Activated CD4-positive, alpha-beta T cell treated with anti-CD3 and anti-CD28 coated beads, Interleukin-2, amount 10 ng/mL, durations not matched to agents 7 days and 5 days (primary cell): ENCODE measurements around the gene GPR35. TPM values are rescaled to one million over a fixed set of nuclear protein-coding genes. Genes with fewer than 3 reads are reported as not detected.

Source experiments
- CTCF ChIA-PET: fragments of 350-600 bp; sonication (Branson Sonifier 250); formaldehyde crosslinking; loops from one replicate; lab custom pipeline; 2021; ENCODE audit warnings: antibody characterized with exemption; lab: Charles Lee
- POLR2A ChIA-PET: fragments of 350-600 bp; sonication (Branson Sonifier 250); formaldehyde crosslinking; loops from one replicate; lab custom pipeline; 2021; ENCODE audit warnings: antibody characterized with exemption; lab: Charles Lee
- DNase-seq: peaks from one replicate; pipeline ENCODE4 v3.0.0-alpha.2; 2020
- H3K27ac Mint-ChIP-seq: one replicate; pipeline ENCODE4 v1.8.0; 2021; ENCODE audit warnings: mild to moderate bottlenecking, moderate library complexity, mixed read lengths
- H3K27me3 Mint-ChIP-seq: one replicate; pipeline ENCODE4 v1.8.0; 2021; ENCODE audit warnings: mixed read lengths
- H3K36me3 Mint-ChIP-seq: one replicate; pipeline ENCODE4 v1.8.0; 2021; ENCODE audit warnings: low read depth, mixed read lengths
- H3K4me1 Mint-ChIP-seq: one replicate; pipeline ENCODE4 v1.8.0; 2021; ENCODE audit warnings: mixed read lengths
- H3K4me3 Mint-ChIP-seq: one replicate; pipeline ENCODE4 v1.8.0; 2021; ENCODE audit warnings: mild to moderate bottlenecking, moderate library complexity, mixed read lengths
- H3K9me3 Mint-ChIP-seq: one replicate; pipeline ENCODE4 v1.8.0; 2021; ENCODE audit warnings: mixed read lengths
- total RNA-seq, 2 experiments: library from RNA; stranded (reverse); gene quantifications; one replicate each; pipeline ENCODE4 v1.2.3, GENCODE V29; 2021

GPR35 gene
- total RNA-seq, 2 experiments from 2014 or later, result 4.1 to 5.1 TPM

DNA sequence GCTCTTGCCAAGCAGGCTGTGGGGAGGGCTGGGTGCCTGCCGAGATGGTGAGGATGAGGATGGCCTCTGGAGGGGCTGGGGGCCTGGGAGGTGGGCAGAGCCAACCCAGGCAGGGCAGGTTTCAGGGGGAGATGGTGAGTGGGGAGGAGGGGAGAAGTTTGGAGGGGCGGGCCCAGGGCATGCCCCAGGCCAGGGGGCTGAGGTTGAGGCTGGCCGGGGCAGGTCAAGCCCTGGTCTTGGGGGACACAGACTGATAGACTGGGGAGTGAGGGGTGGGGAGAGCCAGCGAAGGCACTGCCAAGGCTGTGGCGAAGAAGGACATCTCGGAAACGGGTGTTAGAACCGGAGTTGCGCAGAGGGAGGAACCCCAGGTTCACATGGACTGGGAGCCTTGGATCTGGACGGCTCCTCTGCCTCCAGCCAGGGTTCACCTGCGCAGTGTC is 26.1 kb upstream of the GPR35 start:
- POLR2A ChIA-PET, result no interaction called here
- no peak for DNase-seq
- CTCF ChIA-PET, result interaction anchor here (0.5 kb wide), 1 partner anchor 13 kb away, joined by 3 read pairs; no protein-coding TSS in a partner anchor
- Mint-ChIP-seq H3K4me1 (no peaks in the 10 kb centered on the region), H3K9me3 (no peaks in the 10 kb centered on the region), H3K4me3 (no peak overlapping the region), H3K27me3 (no peaks in the 10 kb centered on the region), H3K36me3 (peaks cover 2% of the 10 kb centered on the region), H3K27ac (no peak overlapping the region)

DNA sequence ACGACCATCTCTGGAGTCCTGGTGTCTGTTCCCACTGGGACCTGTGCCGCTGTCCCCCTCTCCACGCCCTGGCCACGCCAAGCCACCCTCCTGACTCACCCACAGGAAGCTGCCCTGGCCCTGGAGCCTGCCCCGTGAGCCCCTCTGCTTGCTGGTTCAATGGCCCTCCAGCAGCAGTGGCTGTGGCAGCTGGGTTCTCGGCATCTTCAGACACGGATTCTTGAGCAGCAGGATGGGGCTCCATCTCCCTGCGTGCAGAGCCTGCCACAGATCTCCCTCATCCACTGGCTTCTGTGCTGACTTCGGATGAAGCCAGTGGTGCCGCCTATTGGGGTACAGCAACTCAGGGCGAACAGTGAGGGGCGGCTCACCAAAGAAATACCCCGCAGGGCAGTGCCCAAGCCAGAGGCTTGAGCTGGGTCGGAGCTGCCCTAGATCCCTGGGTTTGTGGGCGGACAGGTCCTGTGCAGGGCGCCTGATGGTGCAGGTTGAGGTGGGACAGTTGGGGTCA is 24.8 kb upstream of the GPR35 start:
- no peaks in the 10 kb centered on the region for H3K27me3 Mint-ChIP-seq
- H3K4me1 Mint-ChIP-seq, result no peaks in the 10 kb centered on the region
- peaks cover 2% of the 10 kb centered on the region for H3K36me3 Mint-ChIP-seq
- no peak overlapping the region for H3K27ac Mint-ChIP-seq
- no peak for DNase-seq
- POLR2A ChIA-PET, result no interaction called here
- H3K9me3 Mint-ChIP-seq, result no peaks in the 10 kb centered on the region
- no peak overlapping the region for H3K4me3 Mint-ChIP-seq
- CTCF ChIA-PET, result no interaction called here

DNA sequence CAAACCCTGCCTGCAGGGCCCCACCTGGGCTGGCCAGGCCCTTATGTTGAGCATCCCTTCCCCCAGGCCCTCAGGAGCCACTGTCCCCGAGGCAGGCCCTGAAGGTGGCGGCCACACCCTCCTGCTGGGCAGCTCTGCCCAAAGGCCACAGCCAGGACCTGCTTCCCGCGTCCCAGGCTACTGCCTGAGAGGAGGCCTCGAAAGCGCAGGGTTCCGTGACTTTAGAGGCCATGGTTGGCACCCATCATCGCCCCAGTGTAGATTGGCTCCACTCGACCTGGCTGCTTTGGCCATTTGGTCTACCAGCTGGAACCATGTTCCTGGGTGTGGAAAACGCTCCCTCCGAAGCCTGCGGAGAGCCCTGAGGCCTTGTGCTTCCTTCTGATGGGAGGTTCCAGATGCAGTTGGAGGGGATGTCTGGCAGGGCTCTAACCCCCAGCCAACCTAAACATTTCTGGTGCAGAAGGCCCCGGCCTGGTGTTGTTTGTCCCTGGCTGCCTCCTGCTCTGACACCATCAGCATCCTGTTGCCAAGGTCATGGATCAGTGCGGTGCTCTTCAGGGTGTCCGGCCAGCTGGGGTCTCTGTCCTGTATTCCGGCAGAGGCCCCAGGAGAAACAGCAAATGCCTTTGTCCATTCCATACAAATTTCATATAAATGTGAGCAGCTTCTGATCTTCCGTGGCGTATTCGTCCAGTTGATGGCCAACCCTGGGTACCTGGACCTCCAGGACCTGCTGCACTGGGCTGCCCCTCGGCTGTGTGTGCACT is 24.0 kb upstream of the GPR35 start:
- Mint-ChIP-seq H3K4me3 (no peak overlapping the region), H3K9me3 (no peaks in the 10 kb centered on the region), H3K36me3 (peaks cover 2% of the 10 kb centered on the region), H3K27me3 (no peaks in the 10 kb centered on the region), H3K27ac (no peak overlapping the region), H3K4me1 (no peaks in the 10 kb centered on the region)
- ChIA-PET POLR2A (no interaction called here), CTCF (interaction anchor here (1.5 kb wide), 1 partner anchor 32 kb away, joined by 3 read pairs; no protein-coding TSS in a partner anchor)
- no peak for DNase-seq

DNA sequence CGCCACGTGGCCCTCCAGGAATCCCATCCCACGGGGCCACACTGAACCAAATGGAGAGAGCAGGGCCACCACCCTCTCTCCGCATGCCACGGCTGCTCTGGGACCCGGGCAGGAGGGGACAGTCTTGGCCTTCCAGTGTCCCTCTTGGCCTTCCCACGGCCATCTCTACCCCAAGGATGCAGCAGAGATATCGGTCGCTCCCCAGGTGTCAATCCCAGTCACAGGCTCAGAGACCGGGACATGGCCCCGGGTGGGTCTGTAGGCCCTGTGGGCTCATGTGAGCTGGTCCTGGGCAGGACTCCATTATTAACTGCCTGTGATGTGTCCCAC is 23.5 kb upstream of the GPR35 start:
- Mint-ChIP-seq H3K4me1 (no peaks in the 10 kb centered on the region), H3K27ac (no peak overlapping the region), H3K4me3 (no peak overlapping the region), H3K27me3 (no peaks in the 10 kb centered on the region), H3K36me3 (peaks cover 2% of the 10 kb centered on the region), H3K9me3 (no peaks in the 10 kb centered on the region)
- POLR2A ChIA-PET, result no interaction called here
- CTCF ChIA-PET, result interaction anchor here (1.5 kb wide), 1 partner anchor 33 kb away, joined by 3 read pairs; no protein-coding TSS in a partner anchor
- no peak for DNase-seq

DNA sequence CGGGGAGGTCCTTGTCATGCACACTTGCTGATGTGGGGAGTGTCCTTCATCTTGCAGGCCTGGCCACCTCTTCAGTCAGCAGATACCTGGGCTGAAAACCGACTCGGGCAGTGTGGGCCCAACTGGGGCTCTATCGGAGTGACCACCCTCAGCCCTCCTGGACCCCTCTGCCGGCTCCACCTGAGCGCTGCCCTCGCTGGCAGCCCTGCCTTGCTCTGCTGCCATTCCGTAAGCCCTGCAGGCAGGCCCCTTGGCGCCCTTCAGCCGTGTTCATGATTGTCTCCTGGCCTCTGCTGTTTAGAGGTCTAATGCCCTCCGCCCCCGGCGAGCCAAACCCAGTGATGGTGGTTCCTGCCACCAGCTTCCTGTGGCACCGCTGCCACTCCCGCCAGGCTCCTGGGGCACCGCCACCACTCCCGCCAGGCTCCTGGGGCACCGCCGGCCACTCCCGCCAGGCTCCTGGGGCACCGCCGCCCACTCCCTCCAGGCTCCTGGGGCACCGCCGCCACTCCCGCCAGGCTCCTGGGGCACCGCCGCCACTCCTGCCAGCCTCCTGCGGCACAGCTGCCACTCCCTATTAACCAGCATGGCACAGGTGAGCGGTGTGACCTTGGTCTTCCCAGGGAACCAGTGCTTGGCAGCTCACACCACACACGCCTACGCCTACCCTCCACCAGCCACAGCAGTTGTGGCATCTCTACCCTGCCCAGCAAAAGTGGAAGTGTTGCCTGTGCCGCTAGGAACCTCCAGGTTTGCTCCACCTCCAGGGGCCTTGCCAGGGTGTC is 22.8 kb upstream of the GPR35 start:
- Mint-ChIP-seq H3K4me3 (no peak overlapping the region), H3K9me3 (no peaks in the 10 kb centered on the region), H3K27ac (no peak overlapping the region), H3K27me3 (no peaks in the 10 kb centered on the region), H3K36me3 (peaks cover 2% of the 10 kb centered on the region), H3K4me1 (no peaks in the 10 kb centered on the region)
- no peak for DNase-seq
- ChIA-PET POLR2A (no interaction called here), CTCF (interaction anchor here (1.1 to 1.5 kb wide), 2 partner anchors 15 to 34 kb away, joined by 3 to 4 read pairs; no protein-coding TSS in a partner anchor)

DNA sequence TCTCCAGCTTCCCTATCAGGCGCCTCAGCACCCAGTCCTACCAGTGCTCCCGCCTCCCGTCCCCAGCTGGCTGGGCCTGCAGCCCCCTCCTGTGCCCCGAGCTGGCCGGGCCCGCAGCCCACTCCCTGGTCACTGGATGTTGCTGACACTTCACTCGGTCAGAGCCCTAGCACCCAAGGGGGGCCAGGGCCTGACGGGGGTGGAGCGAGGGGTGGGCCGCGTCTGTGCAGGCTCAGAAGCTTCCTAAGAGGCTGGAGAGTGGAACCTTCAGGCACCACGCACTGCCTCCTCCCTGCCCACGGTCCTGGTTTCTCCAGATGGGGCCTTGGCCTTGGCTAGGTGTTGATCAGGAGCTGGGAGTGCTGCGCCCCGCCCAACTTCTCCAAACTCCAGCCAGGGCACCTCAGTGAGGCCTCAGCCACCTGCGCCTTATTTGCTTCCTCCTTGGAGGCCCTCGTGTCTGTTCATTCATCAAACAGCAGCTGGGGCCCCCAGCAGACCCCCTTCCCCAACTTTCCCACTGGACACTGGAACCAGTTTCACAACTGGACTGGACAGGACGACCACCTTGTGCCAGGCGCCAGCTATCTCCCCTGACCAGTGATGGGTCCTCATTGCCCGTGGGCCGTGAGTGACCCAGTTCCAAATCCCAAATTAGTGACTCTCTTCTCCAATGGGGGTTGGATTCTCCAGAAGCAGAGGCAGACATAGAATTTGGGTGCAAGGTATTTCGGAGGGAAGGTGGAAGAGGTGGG is 22.0 kb upstream of the GPR35 start:
- no peak for DNase-seq
- Mint-ChIP-seq H3K4me3 (no peak overlapping the region), H3K27me3 (no peaks in the 10 kb centered on the region), H3K36me3 (peaks cover 2% of the 10 kb centered on the region), H3K4me1 (no peaks in the 10 kb centered on the region), H3K9me3 (no peaks in the 10 kb centered on the region), H3K27ac (no peak overlapping the region)
- ChIA-PET POLR2A (no interaction called here), CTCF (interaction anchor here (0.8 to 1.5 kb wide), 3 partner anchors 14 to 34 kb away, joined by 3 to 4 read pairs (median 3); no protein-coding TSS in a partner anchor)

DNA sequence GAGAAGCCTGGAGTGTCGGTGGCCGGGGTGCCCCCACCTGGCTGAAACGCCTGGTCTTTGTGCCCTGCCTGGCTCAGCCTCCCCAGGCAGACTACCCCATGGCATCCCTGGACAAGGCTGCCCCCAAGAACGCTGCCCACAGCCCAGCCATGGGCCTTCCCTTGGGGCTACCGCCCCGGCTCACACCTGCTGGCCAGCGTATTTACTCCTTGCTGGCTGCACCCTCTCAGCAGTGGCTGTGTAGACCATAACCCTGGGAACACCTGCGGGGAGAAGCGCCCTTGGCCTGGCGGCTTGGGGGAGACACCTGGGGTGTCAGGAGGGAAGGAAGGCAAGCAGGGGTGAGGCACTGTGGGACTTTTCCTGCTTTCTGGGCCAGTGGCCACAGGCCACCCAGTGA is 21.4 kb upstream of the GPR35 start:
- no peak for DNase-seq
- Mint-ChIP-seq H3K36me3 (peaks cover 2% of the 10 kb centered on the region), H3K9me3 (no peaks in the 10 kb centered on the region), H3K27me3 (no peaks in the 10 kb centered on the region), H3K4me1 (no peaks in the 10 kb centered on the region), H3K27ac (no peak overlapping the region), H3K4me3 (no peak overlapping the region)
- POLR2A ChIA-PET, result no interaction called here
- CTCF ChIA-PET, result interaction anchor here (0.8 to 1.2 kb wide), 2 partner anchors 15 to 38 kb away, joined by 3 to 5 read pairs; no protein-coding TSS in a partner anchor

DNA sequence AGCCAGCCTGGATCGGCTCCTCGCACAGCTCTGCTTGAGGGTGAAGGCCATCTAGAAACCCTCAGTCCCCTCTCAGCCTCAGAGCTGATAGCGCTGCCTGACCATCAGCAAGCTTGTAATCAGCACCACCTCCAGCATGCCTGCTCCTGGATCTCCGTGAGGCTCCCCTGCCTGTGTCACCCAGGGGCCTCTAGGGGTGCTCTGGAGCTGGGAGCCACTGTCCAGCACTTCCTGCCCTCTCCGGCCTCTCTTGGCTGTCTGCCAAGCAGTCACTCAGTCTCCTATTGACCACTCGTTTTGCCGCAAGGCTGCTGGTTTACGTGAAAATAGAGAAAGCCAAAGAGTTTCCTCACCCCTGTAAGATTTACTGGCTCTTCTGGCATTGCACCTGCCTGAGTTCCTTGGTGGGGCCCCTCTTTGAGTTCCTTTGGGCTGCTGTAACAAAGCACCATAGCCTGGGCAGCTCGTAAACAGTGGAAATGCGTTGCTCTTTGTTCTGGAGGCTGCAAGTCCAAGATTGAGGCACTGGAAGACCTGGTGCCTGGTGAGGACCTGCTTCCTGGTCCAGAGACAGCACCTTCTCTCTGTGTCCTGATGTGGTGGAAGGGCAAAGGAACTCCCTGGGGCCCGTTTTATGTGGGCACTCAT is 20.9 kb upstream of the GPR35 start:
- CTCF ChIA-PET, result interaction anchor here (0.8 to 1.2 kb wide), 2 partner anchors 15 to 39 kb away, joined by 3 to 5 read pairs; no protein-coding TSS in a partner anchor

DNA sequence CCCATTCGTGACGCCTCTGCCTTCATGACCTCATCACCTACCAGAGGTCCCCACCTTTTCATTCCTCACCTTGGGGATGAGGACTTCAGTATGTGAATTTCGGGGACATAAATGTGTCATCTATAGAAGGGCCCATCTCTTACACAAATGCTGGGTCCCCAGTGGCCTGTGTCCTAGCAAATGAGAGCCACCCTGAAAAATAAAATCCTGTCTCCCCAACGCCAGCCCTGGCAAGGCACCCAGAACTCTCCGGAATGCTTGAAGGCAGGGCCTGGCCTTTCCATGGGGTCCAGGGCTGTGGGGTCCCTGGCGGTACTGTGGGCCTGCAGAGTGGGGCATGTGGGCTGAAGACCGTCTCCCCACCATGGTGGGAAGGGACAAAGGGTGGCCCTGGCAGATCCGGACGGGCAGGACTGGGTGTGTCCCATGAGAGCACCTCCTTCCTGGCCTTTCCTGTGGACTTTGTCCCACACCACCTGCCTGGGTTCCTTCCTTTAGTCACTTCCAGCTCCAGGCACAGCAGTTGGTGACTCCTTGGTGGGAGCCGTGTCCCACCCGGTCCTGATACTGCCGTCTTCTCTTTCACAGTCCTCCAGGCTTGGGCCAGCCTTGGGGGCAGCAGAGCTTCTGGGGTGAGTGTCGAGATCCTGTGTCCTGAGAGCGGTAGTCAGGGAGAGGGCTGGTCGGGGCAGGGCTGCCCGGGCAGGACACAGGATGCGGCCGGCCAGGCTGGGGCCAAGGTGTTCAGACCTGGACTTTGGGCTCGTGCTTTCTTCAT is 20.2 kb upstream of the GPR35 start:
- H3K27ac Mint-ChIP-seq, result no peak overlapping the region
- no peak for DNase-seq
- ChIA-PET CTCF (interaction anchor here (0.5 to 1.2 kb wide), 3 partner anchors 40 to 1325 kb away, joined by 4 to 5 read pairs (median 5); no protein-coding TSS in a partner anchor), POLR2A (no interaction called here)
- H3K36me3 Mint-ChIP-seq, result no peaks in the 10 kb centered on the region
- H3K4me1 Mint-ChIP-seq, result no peaks in the 10 kb centered on the region
- no peak overlapping the region for H3K4me3 Mint-ChIP-seq
- H3K9me3 Mint-ChIP-seq, result no peaks in the 10 kb centered on the region
- no peaks in the 10 kb centered on the region for H3K27me3 Mint-ChIP-seq

More for the DNA sequence above, 20.9 kb upstream of the GPR35 start:
- no peaks in the 10 kb centered on the region for H3K27me3 Mint-ChIP-seq
- POLR2A ChIA-PET, result no interaction called here
- no peaks in the 10 kb centered on the region for H3K36me3 Mint-ChIP-seq
- H3K9me3 Mint-ChIP-seq, result no peaks in the 10 kb centered on the region
- H3K4me1 Mint-ChIP-seq, result no peaks in the 10 kb centered on the region
- no peak for DNase-seq
- peak overlapping the region; percentile 33 for H3K27ac Mint-ChIP-seq
- no peak overlapping the region for H3K4me3 Mint-ChIP-seq

DNA sequence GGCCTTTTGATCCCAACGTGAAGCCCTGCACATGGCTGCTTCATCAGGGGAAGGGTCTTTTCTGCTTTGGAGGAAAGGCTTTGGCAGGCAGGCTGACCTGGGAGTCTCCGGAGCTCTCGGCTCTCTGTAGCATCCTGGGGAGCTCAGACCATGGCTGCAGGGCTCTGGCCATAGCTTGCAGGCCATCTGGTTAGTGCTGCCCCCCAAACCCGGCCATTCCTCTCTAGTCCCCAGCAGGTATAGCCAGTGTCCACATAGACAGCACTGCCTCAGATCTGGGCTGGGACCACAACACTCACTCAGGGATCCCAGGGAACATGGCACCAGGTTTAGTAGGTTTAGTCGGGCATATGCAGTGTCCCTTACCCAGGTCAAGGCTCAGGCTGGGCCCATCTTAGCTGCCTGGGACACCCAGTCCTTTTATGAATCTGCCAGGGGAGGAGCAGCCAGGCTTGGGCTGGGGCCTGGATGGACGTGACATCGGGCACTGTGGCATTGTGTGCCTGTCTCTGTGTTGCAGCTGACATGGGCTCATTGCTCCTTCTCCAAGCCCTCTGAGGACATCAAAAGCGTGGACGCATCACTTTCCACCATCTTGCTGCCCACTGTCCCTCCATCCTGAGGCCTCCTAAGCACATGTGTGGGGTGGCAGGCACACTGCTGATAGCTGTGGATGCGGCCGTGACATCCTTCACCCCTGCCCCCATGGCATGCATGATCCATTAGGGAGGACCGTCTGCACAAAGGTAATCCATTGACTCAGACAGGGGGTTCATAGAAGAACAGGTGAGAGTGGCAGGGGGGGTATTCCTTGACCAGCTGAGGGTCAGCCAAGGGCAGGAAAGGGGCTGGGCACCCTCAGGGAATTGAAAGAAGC is 19.2 kb upstream of the GPR35 start:
- Mint-ChIP-seq H3K4me3 (no peak overlapping the region), H3K27me3 (no peaks in the 10 kb centered on the region), H3K4me1 (no peaks in the 10 kb centered on the region), H3K36me3 (no peaks in the 10 kb centered on the region), H3K9me3 (no peaks in the 10 kb centered on the region), H3K27ac (no peak overlapping the region)
- CTCF ChIA-PET, result interaction anchor here (0.6 to 1.2 kb wide), 2 partner anchors 40 to 1056 kb away, joined by 5 read pairs; no protein-coding TSS in a partner anchor
- no peak for DNase-seq
- POLR2A ChIA-PET, result no interaction called here
